GM10266 (cell line): ENCODE data around the gene RORC.

Experiments
- DNase-seq: peaks from one replicate; pipeline ENCODE4 v3.0.0; 2012; ENCODE audit errors: extremely low spot score
- TF ChIP-seq, protein P1 (sequence below): IDR thresholded peaks from 2 replicates; pipeline ENCODE4 v1.5.1; 2012; ENCODE audit warnings: mild to moderate bottlenecking, low read depth; ENCODE audit not compliant: control insufficient read depth, insufficient read depth; ENCODE audit errors: missing control alignments

RORC gene

GRCh38 chr1:151756291-151756690 lies 75.3 kb downstream of the RORC start:
- TF ChIP-seq, protein P1, sequence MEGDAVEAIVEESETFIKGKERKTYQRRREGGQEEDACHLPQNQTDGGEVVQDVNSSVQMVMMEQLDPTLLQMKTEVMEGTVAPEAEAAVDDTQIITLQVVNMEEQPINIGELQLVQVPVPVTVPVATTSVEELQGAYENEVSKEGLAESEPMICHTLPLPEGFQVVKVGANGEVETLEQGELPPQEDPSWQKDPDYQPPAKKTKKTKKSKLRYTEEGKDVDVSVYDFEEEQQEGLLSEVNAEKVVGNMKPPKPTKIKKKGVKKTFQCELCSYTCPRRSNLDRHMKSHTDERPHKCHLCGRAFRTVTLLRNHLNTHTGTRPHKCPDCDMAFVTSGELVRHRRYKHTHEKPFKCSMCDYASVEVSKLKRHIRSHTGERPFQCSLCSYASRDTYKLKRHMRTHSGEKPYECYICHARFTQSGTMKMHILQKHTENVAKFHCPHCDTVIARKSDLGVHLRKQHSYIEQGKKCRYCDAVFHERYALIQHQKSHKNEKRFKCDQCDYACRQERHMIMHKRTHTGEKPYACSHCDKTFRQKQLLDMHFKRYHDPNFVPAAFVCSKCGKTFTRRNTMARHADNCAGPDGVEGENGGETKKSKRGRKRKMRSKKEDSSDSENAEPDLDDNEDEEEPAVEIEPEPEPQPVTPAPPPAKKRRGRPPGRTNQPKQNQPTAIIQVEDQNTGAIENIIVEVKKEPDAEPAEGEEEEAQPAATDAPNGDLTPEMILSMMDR, result no peak
- no peak for DNase-seq
